ENCODE data around the gene HIBCH.

Gene HIBCH

GRCh38 chr2:190319555-190320498 lies at the start of gene HIBCH:
Gene HIBCH, minus strand, starts transcription at chr2:190319826. Its CDS starts 76 bp downstream, at chr2:190319750.
- H3K4me3 ChIP-seq (ENCODE audit: low read depth, low read length) = peak within 1 kb of the TSS; percentile 62
- TF ChIP-seq CTCF (IDR thresholded peaks at IDR 0.05; ENCODE audit: low read depth, low read length, missing control alignments) = peak; percentile 69
- peak; percentile 84 for DNase-seq (ENCODE audit: low read depth)

GRCh38 chr2:190367091-190367490 lies 47.5 kb upstream of the HIBCH start:
- no peak for TF ChIP-seq CTCF (IDR thresholded peaks at IDR 0.05; ENCODE audit: low read depth, low read length, missing control alignments)
- no peak for DNase-seq (ENCODE audit: low read depth)
- H3K4me3 ChIP-seq (ENCODE audit: low read depth, low read length) = no peak overlapping the region

- TF ChIP-seq CTCF (IDR thresholded peaks at IDR 0.05; ENCODE audit: low read depth, low read length, missing control alignments) = no peak
These were observed 46.7 kb upstream of the HIBCH start for GRCh38 chr2:190366248-190366753.

GRCh38 chr2:190365499-190366204 lies 46.0 kb upstream of the HIBCH start:
- no peak overlapping the region for H3K4me3 ChIP-seq (ENCODE audit: low read depth, low read length)
- no peak for TF ChIP-seq CTCF (IDR thresholded peaks at IDR 0.05; ENCODE audit: low read depth, low read length, missing control alignments)
- no peak for DNase-seq (ENCODE audit: low read depth)

More at GRCh38 chr2:190366248-190366753, 46.7 kb upstream of the HIBCH start:
- H3K4me3 ChIP-seq (ENCODE audit: low read depth, low read length) = no peak overlapping the region
- DNase-seq (ENCODE audit: low read depth) = no peak

GRCh38 chr2:190362894-190363293 lies 43.3 kb upstream of the HIBCH start:
- H3K4me3 ChIP-seq (ENCODE audit: low read depth, low read length) = no peak overlapping the region
- DNase-seq (ENCODE audit: low read depth) = no peak
- no peak for TF ChIP-seq CTCF (IDR thresholded peaks at IDR 0.05; ENCODE audit: low read depth, low read length, missing control alignments)

GRCh38 chr2:190361572-190361971 lies 41.9 kb upstream of the HIBCH start:
- no peak for TF ChIP-seq CTCF (IDR thresholded peaks at IDR 0.05; ENCODE audit: low read depth, low read length, missing control alignments)
- no peak for DNase-seq (ENCODE audit: low read depth)
- no peak overlapping the region for H3K4me3 ChIP-seq (ENCODE audit: low read depth, low read length)
